ENCODE data around the gene CRYGN.

The CRYGN gene

DNA sequence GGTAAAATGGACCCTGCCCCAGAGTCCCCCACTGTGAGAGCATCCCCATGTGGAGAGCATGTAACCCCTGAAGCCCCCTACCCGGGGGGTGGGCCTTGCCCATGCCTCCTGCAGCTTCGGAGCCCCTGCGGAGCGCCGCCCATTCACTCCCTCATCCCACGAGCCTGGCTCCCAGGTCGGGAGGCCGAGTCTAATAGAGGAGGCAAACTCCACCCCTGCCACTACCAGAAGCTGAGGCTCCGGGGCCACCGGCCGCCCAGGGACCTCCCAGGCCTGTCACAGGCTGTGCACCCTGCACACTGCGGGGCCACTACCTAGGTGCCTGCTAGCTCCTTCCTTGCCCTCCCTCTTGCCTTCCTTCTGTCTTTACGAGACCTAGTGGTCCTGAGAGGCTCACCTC is 47.5 kb downstream of the CRYGN start:
- no CpG with 5 or more reads among the region's 13 CpGs for WGBS, 2 donors (ENCODE audit: extremely low coverage in 2 of 2, insufficient read length in 2 of 2, insufficient replicate concordance in 1 of 2)
- Histone ChIP-seq H3K4me3 (ENCODE audit: low read length in 2 of 2) (no peak overlapping the region), H3K9me3 (replicated peaks in 1 of 2; ENCODE audit: control insufficient read depth in 2 of 2, insufficient read depth in 1 of 2, low read depth in 1 of 2, low read length in 2 of 2) (no peaks in the 10 kb centered on the region), H2AFZ (ENCODE audit: low read length) (no peak overlapping the region), H3K27me3 (ENCODE audit: control insufficient read depth in 3 of 3, insufficient read depth in 3 of 3, low read depth in 1 of 3, low read length in 3 of 3) (no peaks in the 10 kb centered on the region), H3K36me3 (replicated peaks in 1 of 2; ENCODE audit: control insufficient read depth in 2 of 2, insufficient read depth in 2 of 2, low read length in 2 of 2) (peaks cover 10 to 12% of the 10 kb centered on the region in 2 donors), H4K91ac (ENCODE audit: low read depth, low read length, poor library complexity) (no peak overlapping the region), H2BK5ac (ENCODE audit: low read length) (no peak overlapping the region), H2BK120ac (ENCODE audit: low read depth, low read length) (no peak overlapping the region), H2BK12ac (ENCODE audit: low read length) (no peak overlapping the region), H3K4me2 (ENCODE audit: insufficient read depth, low read length, poor library complexity, severe bottlenecking) (no peak overlapping the region), H3K4me1 (ENCODE audit: control insufficient read depth in 2 of 2, insufficient read depth in 1 of 2, low read depth in 1 of 2, low read length in 2 of 2) (peaks cover 0 to 16% of the 10 kb centered on the region in 2 donors), H3K18ac (ENCODE audit: low read length) (peak overlapping the region; percentile 23), H2AK5ac (ENCODE audit: low read depth, low read length) (no peak overlapping the region), H3K9ac (ENCODE audit: low read depth, low read length, poor library complexity) (no peak overlapping the region), H3K14ac (ENCODE audit: low read length) (no peak overlapping the region), H3K27ac (replicated peaks; ENCODE audit: low read length) (no peak overlapping the region), H3K23ac (ENCODE audit: low read depth, low read length, poor library complexity) (peak overlapping the region; percentile 68), H4K8ac (ENCODE audit: low read depth, low read length) (no peak overlapping the region), H3K4ac (ENCODE audit: low read length) (no peak overlapping the region), H3K79me1 (ENCODE audit: low read depth, low read length) (no peaks in the 10 kb centered on the region), H2BK15ac (ENCODE audit: low read length) (no peak overlapping the region)
- DNase-seq (ENCODE audit: low spot score), result no peak

DNA sequence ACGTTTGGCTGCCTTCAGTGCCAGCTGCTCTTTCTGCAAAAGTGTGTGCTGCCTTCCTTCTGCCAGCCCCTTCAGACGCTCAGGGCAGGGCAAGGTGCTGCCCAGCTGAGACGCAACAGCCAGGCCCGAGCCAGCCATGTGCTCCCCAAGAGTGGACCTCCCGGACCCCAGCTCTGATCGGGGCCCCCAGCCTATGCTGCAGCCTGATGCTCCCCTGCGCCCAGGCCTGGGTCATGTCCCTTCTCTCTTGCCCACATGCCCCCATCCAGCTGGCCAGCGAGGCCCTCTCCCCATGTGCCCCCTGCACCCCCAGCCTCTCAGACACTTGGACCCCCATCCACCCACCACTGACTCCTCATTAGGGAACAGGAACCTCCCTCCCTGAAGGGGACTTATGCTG is 47.9 kb downstream of the CRYGN start:
- Histone ChIP-seq H3K36me3 (replicated peaks in 1 of 2; ENCODE audit: control insufficient read depth in 2 of 2, insufficient read depth in 2 of 2, low read length in 2 of 2) (peaks cover 10 to 12% of the 10 kb centered on the region in 2 donors), H2BK12ac (ENCODE audit: low read length) (no peak overlapping the region), H3K4ac (ENCODE audit: low read length) (no peak overlapping the region), H2BK120ac (ENCODE audit: low read depth, low read length) (no peak overlapping the region), H2AFZ (ENCODE audit: low read length) (no peak overlapping the region), H3K9me3 (replicated peaks in 1 of 2; ENCODE audit: control insufficient read depth in 2 of 2, insufficient read depth in 1 of 2, low read depth in 1 of 2, low read length in 2 of 2) (no peaks in the 10 kb centered on the region), H4K91ac (ENCODE audit: low read depth, low read length, poor library complexity) (no peak overlapping the region), H3K27ac (replicated peaks; ENCODE audit: low read length) (no peak overlapping the region), H2BK15ac (ENCODE audit: low read length) (no peak overlapping the region), H3K23ac (ENCODE audit: low read depth, low read length, poor library complexity) (no peak overlapping the region), H3K4me2 (ENCODE audit: insufficient read depth, low read length, poor library complexity, severe bottlenecking) (no peak overlapping the region), H3K18ac (ENCODE audit: low read length) (no peak overlapping the region), H3K27me3 (ENCODE audit: control insufficient read depth in 3 of 3, insufficient read depth in 3 of 3, low read depth in 1 of 3, low read length in 3 of 3) (no peaks in the 10 kb centered on the region), H2AK5ac (ENCODE audit: low read depth, low read length) (no peak overlapping the region), H2BK5ac (ENCODE audit: low read length) (no peak overlapping the region), H3K4me3 (ENCODE audit: low read length in 2 of 2) (no peak overlapping the region), H3K9ac (ENCODE audit: low read depth, low read length, poor library complexity) (no peak overlapping the region), H4K8ac (ENCODE audit: low read depth, low read length) (no peak overlapping the region), H3K79me1 (ENCODE audit: low read depth, low read length) (no peaks in the 10 kb centered on the region), H3K14ac (ENCODE audit: low read length) (no peak overlapping the region), H3K4me1 (ENCODE audit: control insufficient read depth in 2 of 2, insufficient read depth in 1 of 2, low read depth in 1 of 2, low read length in 2 of 2) (peaks cover 0 to 16% of the 10 kb centered on the region in 2 donors)
- WGBS, 2 donors (ENCODE audit: extremely low coverage in 2 of 2, insufficient read length in 2 of 2, insufficient replicate concordance in 1 of 2), result no CpG with 5 or more reads among the region's 8 CpGs
- no peak for DNase-seq (ENCODE audit: low spot score)

DNA sequence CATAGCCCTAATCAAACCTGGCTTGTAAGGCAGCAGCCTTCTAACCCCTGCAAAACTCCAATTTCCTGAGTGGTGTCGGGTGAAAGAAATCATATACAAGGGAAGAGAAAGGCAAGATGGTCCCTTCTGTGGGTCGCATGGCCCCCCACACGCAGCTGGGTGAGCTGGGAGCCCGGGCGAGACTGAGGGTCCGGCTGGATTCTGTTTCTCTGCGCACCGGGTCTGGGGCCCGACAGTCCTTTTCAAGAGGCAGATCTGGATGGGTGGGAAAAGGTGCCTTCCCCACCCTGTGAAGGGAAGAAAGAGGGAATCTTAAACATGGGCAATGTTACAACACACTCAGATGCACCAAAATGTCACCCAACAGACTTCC is 48.6 kb downstream of the CRYGN start:
- Histone ChIP-seq H3K23ac (ENCODE audit: low read depth, low read length, poor library complexity) (peak overlapping the region; percentile 16), H2AK5ac (ENCODE audit: low read depth, low read length) (no peak overlapping the region), H4K8ac (ENCODE audit: low read depth, low read length) (no peak overlapping the region), H2BK120ac (ENCODE audit: low read depth, low read length) (no peak overlapping the region), H3K27ac (replicated peaks; ENCODE audit: low read length) (no peak overlapping the region), H3K79me1 (ENCODE audit: low read depth, low read length) (no peaks in the 10 kb centered on the region), H3K36me3 (replicated peaks in 1 of 2; ENCODE audit: control insufficient read depth in 2 of 2, insufficient read depth in 2 of 2, low read length in 2 of 2) (peaks cover 10 to 12% of the 10 kb centered on the region in 2 donors), H3K4ac (ENCODE audit: low read length) (no peak overlapping the region), H3K18ac (ENCODE audit: low read length) (no peak overlapping the region), H2BK15ac (ENCODE audit: low read length) (no peak overlapping the region), H3K14ac (ENCODE audit: low read length) (no peak overlapping the region), H2AFZ (ENCODE audit: low read length) (no peak overlapping the region), H3K9me3 (replicated peaks in 1 of 2; ENCODE audit: control insufficient read depth in 2 of 2, insufficient read depth in 1 of 2, low read depth in 1 of 2, low read length in 2 of 2) (no peaks in the 10 kb centered on the region), H3K4me1 (ENCODE audit: control insufficient read depth in 2 of 2, insufficient read depth in 1 of 2, low read depth in 1 of 2, low read length in 2 of 2) (peaks cover 0 to 15% of the 10 kb centered on the region in 2 donors), H3K9ac (ENCODE audit: low read depth, low read length, poor library complexity) (no peak overlapping the region), H3K4me2 (ENCODE audit: insufficient read depth, low read length, poor library complexity, severe bottlenecking) (no peak overlapping the region), H3K4me3 (ENCODE audit: low read length in 2 of 2) (no peak overlapping the region), H2BK5ac (ENCODE audit: low read length) (no peak overlapping the region), H4K91ac (ENCODE audit: low read depth, low read length, poor library complexity) (no peak overlapping the region), H3K27me3 (ENCODE audit: control insufficient read depth in 3 of 3, insufficient read depth in 3 of 3, low read depth in 1 of 3, low read length in 3 of 3) (no peaks in the 10 kb centered on the region), H2BK12ac (ENCODE audit: low read length) (no peak overlapping the region)
- no CpG with 5 or more reads among the region's 9 CpGs for WGBS, 2 donors (ENCODE audit: extremely low coverage in 2 of 2, insufficient read length in 2 of 2, insufficient replicate concordance in 1 of 2)
- no peak for DNase-seq (ENCODE audit: low spot score)

DNA sequence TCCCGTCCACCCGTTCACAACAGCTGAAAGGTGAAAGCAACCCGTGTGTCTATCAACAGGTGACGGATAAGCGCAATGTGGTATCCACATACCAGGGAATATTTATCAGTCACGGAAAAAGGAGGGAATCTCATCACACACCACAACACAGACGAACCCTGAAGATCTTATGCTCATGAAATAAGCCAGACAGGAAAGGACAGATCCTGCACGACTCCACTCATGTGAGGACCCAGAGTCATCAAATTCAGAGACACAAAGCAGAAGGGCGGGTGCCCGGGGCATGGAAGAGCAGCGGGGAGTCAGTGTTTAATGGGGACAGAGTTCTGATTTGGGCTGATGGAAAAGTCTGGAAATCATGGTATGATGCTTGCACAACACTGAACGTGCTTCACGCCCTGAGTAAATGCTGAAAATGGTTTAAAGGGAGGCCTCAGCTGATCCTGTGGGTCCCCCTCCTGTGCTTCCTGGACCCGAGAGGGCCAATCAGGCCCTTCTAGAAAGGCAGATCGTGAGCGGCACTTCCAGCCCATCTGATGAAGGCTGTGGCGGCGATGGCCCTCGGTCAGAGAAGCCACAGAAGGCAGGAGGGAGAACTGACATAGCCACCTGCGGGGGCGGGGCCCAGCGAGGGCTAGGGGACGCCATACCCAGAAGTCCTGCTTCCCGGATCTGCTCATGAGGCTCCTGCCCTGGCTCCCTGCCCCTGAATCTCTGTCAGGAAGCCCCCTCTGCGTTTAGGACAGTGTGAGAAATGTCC is 49.2 kb downstream of the CRYGN start:
- Histone ChIP-seq H3K36me3 (replicated peaks in 1 of 2; ENCODE audit: control insufficient read depth in 2 of 2, insufficient read depth in 2 of 2, low read length in 2 of 2) (peaks cover 10 to 12% of the 10 kb centered on the region in 2 donors), H3K9me3 (replicated peaks in 1 of 2; ENCODE audit: control insufficient read depth in 2 of 2, insufficient read depth in 1 of 2, low read depth in 1 of 2, low read length in 2 of 2) (no peaks in the 10 kb centered on the region), H4K91ac (ENCODE audit: low read depth, low read length, poor library complexity) (no peak overlapping the region), H2BK5ac (ENCODE audit: low read length) (no peak overlapping the region), H3K23ac (ENCODE audit: low read depth, low read length, poor library complexity) (peak overlapping the region; percentile 16), H3K4me2 (ENCODE audit: insufficient read depth, low read length, poor library complexity, severe bottlenecking) (no peak overlapping the region), H3K9ac (ENCODE audit: low read depth, low read length, poor library complexity) (no peak overlapping the region), H3K4me3 (ENCODE audit: low read length in 2 of 2) (peak overlapping the region in 1 of 2 donors; percentile 12), H3K4ac (ENCODE audit: low read length) (no peak overlapping the region), H2BK12ac (ENCODE audit: low read length) (no peak overlapping the region), H4K8ac (ENCODE audit: low read depth, low read length) (no peak overlapping the region), H2AFZ (ENCODE audit: low read length) (no peak overlapping the region), H3K27ac (replicated peaks; ENCODE audit: low read length) (no peak overlapping the region), H3K27me3 (ENCODE audit: control insufficient read depth in 3 of 3, insufficient read depth in 3 of 3, low read depth in 1 of 3, low read length in 3 of 3) (no peaks in the 10 kb centered on the region), H2BK15ac (ENCODE audit: low read length) (no peak overlapping the region), H2BK120ac (ENCODE audit: low read depth, low read length) (no peak overlapping the region), H3K14ac (ENCODE audit: low read length) (no peak overlapping the region), H2AK5ac (ENCODE audit: low read depth, low read length) (no peak overlapping the region), H3K79me1 (ENCODE audit: low read depth, low read length) (no peaks in the 10 kb centered on the region), H3K18ac (ENCODE audit: low read length) (no peak overlapping the region), H3K4me1 (ENCODE audit: control insufficient read depth in 2 of 2, insufficient read depth in 1 of 2, low read depth in 1 of 2, low read length in 2 of 2) (peaks cover 0 to 15% of the 10 kb centered on the region in 2 donors)
- no peak for DNase-seq (ENCODE audit: low spot score)
- no CpG with 5 or more reads among the region's 25 CpGs for WGBS, 2 donors (ENCODE audit: extremely low coverage in 2 of 2, insufficient read length in 2 of 2, insufficient replicate concordance in 1 of 2)
